GM23338 (cell line): ENCODE results near the gene SORCS2. TPM values are rescaled to one million over a fixed set of nuclear protein-coding genes. Genes with fewer than 3 reads are reported as not detected.

Source experiments
- ATAC-seq: fragments of 200-7000 bp; cut with Tn5 transposase; 3 replicates; pipeline ENCODE4 v1.9.1; 2020
- DNase-seq: peaks from one replicate; pipeline ENCODE4 v3.0.0-alpha.2; 2015; ENCODE audit warnings: low spot score
- H2AFZ ChIP-seq: fragments of 200-600 bp; sonication (generic); 2 replicates; pipeline ENCODE4 v1.8.0; 2016; ENCODE audit warnings: antibody characterized with exemption, mild to moderate bottlenecking, moderate library complexity
- H3F3A ChIP-seq: fragments of 200-600 bp; sonication (generic); replicated peaks from 2 replicates; pipeline ENCODE4 v1.8.0; 2017; ENCODE audit warnings: antibody characterized with exemption, mixed run types, low read depth
- H3K27ac ChIP-seq: fragments of 200-600 bp; sonication (generic); 2 replicates; pipeline ENCODE4 v1.6.1; 2016; ENCODE audit warnings: low read depth
- H3K27me3 ChIP-seq: fragments of 200-600 bp; sonication (generic); 2 replicates; pipeline ENCODE4 v1.8.0; 2016; ENCODE audit warnings: mild to moderate bottlenecking, mixed run types, moderate library complexity; ENCODE audit not compliant: insufficient read depth
- H3K36me3 ChIP-seq: fragments of 200-600 bp; sonication (generic); 2 replicates; pipeline ENCODE4 v1.8.0; 2016; ENCODE audit warnings: mild to moderate bottlenecking; ENCODE audit not compliant: insufficient read depth
- H3K4me1 ChIP-seq: fragments of 200-600 bp; sonication (generic); 2 replicates; pipeline ENCODE4 v1.8.0; 2016; ENCODE audit warnings: mild to moderate bottlenecking, moderate library complexity; ENCODE audit not compliant: insufficient read depth
- H3K4me2 ChIP-seq: fragments of 200-600 bp; sonication (generic); 2 replicates; pipeline ENCODE4 v1.7.1; 2017; ENCODE audit warnings: mixed run types
- H3K4me3 ChIP-seq: fragments of 200-600 bp; sonication (generic); 2 replicates; pipeline ENCODE4 v1.6.1; 2016; ENCODE audit warnings: mixed run types
- H3K79me2 ChIP-seq: fragments of 200-600 bp; sonication (generic); replicated peaks from 2 replicates; pipeline ENCODE4 v1.8.0; 2017; ENCODE audit warnings: mild to moderate bottlenecking; ENCODE audit not compliant: insufficient read depth
- H3K9me2 ChIP-seq: fragments of 200-600 bp; sonication (generic); 2 replicates; pipeline ENCODE4 v1.8.0; 2017; ENCODE audit not compliant: insufficient read depth
- H4K20me1 ChIP-seq: fragments of 200-600 bp; sonication (generic); replicated peaks from 2 replicates; pipeline ENCODE4 v1.8.0; 2017; ENCODE audit warnings: mild to moderate bottlenecking; ENCODE audit not compliant: insufficient read depth
- H3K27ac Mint-ChIP-seq: 2 replicates; pipeline ENCODE4 v1.8.0; 2020; ENCODE audit warnings: inconsistent platforms, mild to moderate bottlenecking, moderate library complexity, mixed read lengths
- H3K27me3 Mint-ChIP-seq: 3 replicates; pipeline ENCODE4 v1.8.0; 2022; ENCODE audit warnings: low read depth, mild to moderate bottlenecking, moderate library complexity, mixed read lengths, inconsistent platforms; ENCODE audit not compliant: insufficient read depth, poor library complexity
- H3K36me3 Mint-ChIP-seq: 3 replicates; pipeline ENCODE4 v1.8.0; 2021; ENCODE audit warnings: low read depth, mild to moderate bottlenecking, inconsistent platforms, moderate library complexity, mixed read lengths
- H3K4me1 Mint-ChIP-seq: 3 replicates; pipeline ENCODE4 v1.8.0; 2020; ENCODE audit warnings: mild to moderate bottlenecking, inconsistent platforms, mixed read lengths
- H3K4me3 Mint-ChIP-seq: 3 replicates; pipeline ENCODE4 v1.8.0; 2021; ENCODE audit warnings: moderate library complexity, mild to moderate bottlenecking, inconsistent platforms, mixed read lengths
- H3K9me3 Mint-ChIP-seq: 3 replicates; pipeline ENCODE4 v1.8.0; 2020; ENCODE audit warnings: moderate library complexity, mild to moderate bottlenecking, inconsistent platforms, mixed read lengths
- CREB1 ChIP-seq: fragments of 250-450 bp; sonication (Bioruptor Pico); IDR thresholded peaks from 2 replicates; pipeline ENCODE4 v1.5.0; 2020; ENCODE audit warnings: low read depth, mild to moderate bottlenecking, moderate library complexity
- CTCF ChIP-seq, 2 experiments: fragments of 200-600 bp in 1 of 2; sonication (generic) in 1 of 2; conservative IDR thresholded peaks; 2 replicates each; pipeline versions ENCODE4 v1.5.1 to v1.6.1; 2016 to 2017; ENCODE audit warnings: antibody characterized with exemption in 2 of 2, low read depth in 2 of 2, mild to moderate bottlenecking in 2 of 2, moderate library complexity in 1 of 2
- ETS1 ChIP-seq: IDR thresholded peaks from 2 replicates; pipeline ENCODE4 v1.6.1; 2016; ENCODE audit warnings: antibody characterized with exemption
- EZH2phosphoT487 ChIP-seq: fragments of 200-600 bp; sonication (generic); IDR thresholded peaks from one replicate; pipeline ENCODE4 v1.8.1; 2018; ENCODE audit warnings: antibody characterized with exemption; ENCODE audit not compliant: unreplicated experiment
- JUNB ChIP-seq: IDR thresholded peaks from one replicate; pipeline ENCODE4 v1.6.1; 2016; ENCODE audit warnings: antibody characterized with exemption; ENCODE audit not compliant: unreplicated experiment
- NANOG ChIP-seq: IDR thresholded peaks from 2 replicates; pipeline ENCODE4 v1.6.1; 2016; ENCODE audit warnings: antibody characterized with exemption, borderline replicate concordance
- POLR2AphosphoS5 ChIP-seq: IDR thresholded peaks from 2 replicates; pipeline ENCODE4 v1.6.1; 2016; ENCODE audit warnings: antibody characterized with exemption, low read depth
- REST ChIP-seq: IDR thresholded peaks from one replicate; pipeline ENCODE4 v1.6.1; 2018; ENCODE audit warnings: antibody characterized with exemption; ENCODE audit not compliant: unreplicated experiment
- STAT1 ChIP-seq: IDR thresholded peaks from one replicate; pipeline ENCODE4 v1.6.1; 2016; ENCODE audit warnings: antibody characterized with exemption; ENCODE audit not compliant: unreplicated experiment
- ZNF114 ChIP-seq: fragments of 250-450 bp; sonication (Bioruptor Pico); IDR thresholded peaks from 2 replicates; pipeline ENCODE4 v1.5.0; 2020; ENCODE audit warnings: mild to moderate bottlenecking, moderate library complexity
- ZNF331 ChIP-seq: fragments of 250-450 bp; sonication (Bioruptor Pico); IDR thresholded peaks from 2 replicates; pipeline ENCODE4 v1.5.0; 2020; ENCODE audit warnings: low read depth, mild to moderate bottlenecking, moderate library complexity
- ZNF462 ChIP-seq: fragments of 250-450 bp; sonication (Bioruptor Pico); IDR thresholded peaks from 2 replicates; pipeline ENCODE4 v1.5.0; 2020; ENCODE audit warnings: mild to moderate bottlenecking, moderate library complexity
- polyA plus RNA-seq: library from polyadenylated mRNA; unstranded; fragments of >200 nt; fragmentation: Nextera tagmentation; extraction: Ambion mirVana; gene quantifications from 2 replicates; pipeline ENCODE4 v1.2.1, GENCODE V29; 2016
- total RNA-seq: library from RNA; depleted of rRNA; stranded (reverse); fragments of >200 nt; shearing (Covaris generic); gene quantifications from 2 replicates; pipeline ENCODE4 v1.2.3, GENCODE V29; 2014

Gene SORCS2
- total and polyA plus RNA-seq, 2 experiments from 2014 or later = 0.47 to 2.4 TPM

- TF ChIP-seq REST (no peak), ZNF114 (CRISPR knock-in tag) (no peak), CREB1 (CRISPR knock-in tag) (no peak), ETS1 (no peak)
These were observed 105.5 kb downstream of the SORCS2 start (continued) for GRCh38 chr4:7297881-7298280.

- Histone ChIP-seq H3K9me2 (no peaks in the 10 kb centered on the region), H3F3A (no peaks in the 10 kb centered on the region), H3K4me2 (no peak overlapping the region), H3K27ac (no peak overlapping the region), H3K79me2 (no peaks in the 10 kb centered on the region), H3K4me3 (no peak overlapping the region), H3K36me3 (no peaks in the 10 kb centered on the region), H3K27me3 (no peaks in the 10 kb centered on the region), H2AFZ (no peak overlapping the region), H3K4me1 (no peaks in the 10 kb centered on the region), H4K20me1 (no peaks in the 10 kb centered on the region)
- Mint-ChIP-seq H3K9me3 (no peaks in the 10 kb centered on the region), H3K4me3 (no peak overlapping the region), H3K27ac (no peak overlapping the region), H3K27me3 (peaks cover 11% of the 10 kb centered on the region), H3K36me3 (no peaks in the 10 kb centered on the region), H3K4me1 (peaks cover 3% of the 10 kb centered on the region)
- no peak for DNase-seq
- no peak for ATAC-seq
- TF ChIP-seq JUNB (no peak), STAT1 (no peak), CTCF (conservative IDR thresholded peaks at IDR 0.05; ENCODE audit: low read depth in 2 of 2) (no peak), ETS1 (no peak), NANOG (no peak), CREB1 (CRISPR knock-in tag) (no peak), ZNF462 (CRISPR knock-in tag) (no peak), ZNF331 (no peak), EZH2phosphoT487 (no peak), ZNF114 (CRISPR knock-in tag) (no peak), POLR2AphosphoS5 (no peak)
These were observed 106.3 kb downstream of the SORCS2 start for GRCh38 chr4:7298619-7299009.
